ENCODE measurements around the gene LCP1.
"Not testable (repeated sequence)": the region's sequence is repeated elsewhere in the genome, so short reads cannot be mapped to it uniquely, and the experiment has no call there.

The LCP1 gene

GRCh38 chr13:46179969-46180763 lies 1.8 kb downstream of the LCP1 start:
- no peak for DNase-seq

- no peak for DNase-seq
Measured at GRCh38 chr13:46179491-46179908, 2.5 kb downstream of the LCP1 start.

DNA sequence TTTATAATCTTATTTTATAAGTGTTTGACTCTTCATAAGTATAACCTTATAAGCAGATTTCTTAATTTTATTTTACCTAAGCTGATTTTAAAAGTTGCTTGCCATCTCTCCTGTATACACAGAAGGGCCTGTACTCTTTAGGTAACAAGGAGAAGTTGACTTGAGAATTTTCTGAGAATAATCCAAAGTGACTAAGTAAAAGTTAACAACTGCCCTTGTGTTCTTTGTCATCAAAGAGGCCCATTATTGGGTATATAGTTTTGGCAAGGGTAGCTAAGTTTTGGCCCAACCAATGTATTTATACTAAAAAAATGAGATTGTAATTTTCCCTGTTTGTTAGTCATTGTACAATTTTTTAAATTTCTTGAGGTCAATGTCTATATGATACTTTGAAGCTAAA lies 3.2 kb downstream of the LCP1 start:
- no peak for DNase-seq

- DNase-seq = no peak
Measured at GRCh38 chr13:46178143-46178542, 3.8 kb downstream of the LCP1 start.

GRCh38 chr13:46176756-46177155 lies 5.2 kb downstream of the LCP1 start:
- DNase-seq = no peak

DNA sequence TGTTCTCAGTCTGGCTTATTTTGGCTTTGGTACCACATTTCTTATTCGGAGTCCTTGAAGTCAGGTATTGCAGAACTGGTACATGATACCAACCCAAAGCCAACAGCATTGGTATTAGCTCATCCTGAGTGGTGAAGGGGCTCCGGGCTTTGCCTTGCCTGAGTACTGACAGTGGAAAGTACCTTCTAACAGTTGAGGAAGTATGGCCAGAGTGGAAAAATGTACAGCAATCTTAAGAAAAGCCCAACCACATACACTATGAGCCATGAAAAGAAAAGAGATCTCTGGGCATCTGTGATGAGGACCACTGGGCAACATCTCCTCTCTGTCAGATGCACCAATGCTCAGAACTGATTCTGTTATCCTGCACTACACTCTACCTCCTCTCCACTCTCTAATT lies 8.3 kb downstream of the LCP1 start:
- no peak for DNase-seq

- DNase-seq = no peak
Measured at GRCh38 chr13:46172531-46172991, 9.4 kb downstream of the LCP1 start.

GRCh38 chr13:46171739-46172138 lies 10.2 kb downstream of the LCP1 start:
- DNase-seq = peak; percentile 43 to 74

- DNase-seq = no peak
Measured at GRCh38 chr13:46171217-46171616, 10.8 kb downstream of the LCP1 start.

- DNase-seq = no peak
Measured at GRCh38 chr13:46170687-46171086, 11.3 kb downstream of the LCP1 start.

GRCh38 chr13:46170268-46170667 lies 11.7 kb downstream of the LCP1 start:
- DNase-seq = no peak

GRCh38 chr13:46169758-46170157 lies 12.2 kb downstream of the LCP1 start:
- DNase-seq = no peak

DNA sequence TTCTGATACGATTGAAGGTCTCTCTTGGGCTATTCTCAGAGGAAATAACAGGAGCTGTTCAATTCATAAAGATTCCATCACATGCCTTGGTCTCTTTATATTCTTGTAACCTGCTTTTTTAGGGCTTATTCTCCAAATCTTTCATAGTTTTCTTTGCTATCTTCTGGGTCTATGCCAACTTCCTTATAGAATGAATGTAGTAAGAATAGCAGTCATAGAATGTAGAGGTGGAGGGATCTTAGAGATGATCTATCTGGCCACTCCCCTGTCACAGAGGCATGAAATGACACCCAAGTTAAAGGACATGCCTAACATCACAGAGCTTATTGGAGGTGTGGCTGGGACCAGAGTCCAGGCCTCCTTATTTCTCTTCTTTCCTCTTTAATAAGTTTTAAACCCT lies 13.2 kb downstream of the LCP1 start:
- no peak for DNase-seq

DNA sequence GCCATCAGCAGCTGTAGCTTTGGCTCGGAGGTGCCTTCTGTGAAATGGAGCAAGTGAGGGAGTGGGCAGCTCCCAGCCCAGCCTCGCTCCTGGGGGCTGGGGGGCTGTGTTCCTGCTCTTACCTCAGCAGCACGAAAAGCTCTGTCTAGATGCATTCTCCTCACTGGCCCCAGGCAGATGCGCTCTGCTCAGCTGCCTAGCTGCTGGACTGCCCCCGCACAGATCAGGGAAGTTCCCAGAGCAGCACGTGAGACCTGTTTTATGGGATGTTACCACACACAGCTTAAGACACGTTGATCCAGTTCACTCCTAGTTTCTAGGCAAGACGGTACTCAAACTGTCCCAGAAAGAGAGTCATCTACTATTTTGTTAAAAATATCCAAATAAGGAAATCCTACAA lies 13.6 kb downstream of the LCP1 start:
- DNase-seq = no peak

DNA sequence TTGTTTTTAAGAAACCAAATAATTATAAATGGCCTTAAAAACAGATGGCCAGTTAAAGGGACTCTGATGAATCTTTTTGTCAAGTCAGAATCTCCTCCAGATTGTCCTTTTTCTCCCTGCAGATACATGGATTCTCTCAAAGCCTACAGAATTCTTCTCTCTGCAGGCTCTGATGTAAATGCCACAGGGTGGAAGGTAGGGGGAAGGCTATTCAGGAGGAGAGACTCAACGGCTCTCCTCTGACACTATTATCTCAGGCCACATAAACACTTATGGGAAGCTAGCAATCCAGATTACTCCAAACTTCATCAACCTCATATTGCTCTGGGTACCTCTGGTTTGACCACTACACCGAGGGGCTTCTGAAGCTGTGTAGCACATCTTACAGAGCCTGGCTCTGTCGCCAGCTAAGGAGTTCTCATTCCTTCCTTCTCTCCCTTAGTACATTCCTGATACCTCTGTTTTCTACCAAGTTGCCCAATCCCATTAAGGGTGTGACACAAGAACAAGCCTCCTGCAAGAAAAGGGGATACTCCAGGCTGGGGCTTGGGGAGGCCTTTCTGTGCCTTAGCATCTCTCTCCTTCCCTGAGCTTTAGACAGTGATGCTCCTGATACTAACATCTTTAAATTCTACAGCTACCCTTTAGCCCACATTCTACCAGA lies 14.9 kb downstream of the LCP1 start:
- DNase-seq = no peak

DNA sequence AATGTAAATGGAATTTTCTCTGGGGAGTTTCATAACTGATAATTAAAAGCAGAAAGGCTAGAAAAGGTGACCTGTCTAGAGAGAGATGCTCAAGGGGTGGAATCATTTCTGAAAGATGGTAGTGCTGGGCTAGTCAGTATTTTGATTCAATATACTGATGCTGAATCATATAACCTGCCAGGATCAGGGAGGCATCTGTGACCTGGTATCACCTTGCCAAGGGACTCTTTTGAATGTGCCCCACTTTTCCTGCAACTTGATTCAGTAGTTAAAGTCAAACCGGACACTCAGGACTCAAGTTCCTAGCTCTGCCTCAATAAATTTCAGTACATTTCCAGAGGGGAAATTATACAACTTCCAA lies 15.8 kb downstream of the LCP1 start:
- DNase-seq = no peak

- DNase-seq = no peak
Measured at GRCh38 chr13:46165485-46166223, 16.3 kb downstream of the LCP1 start.

- DNase-seq = no peak
Measured at GRCh38 chr13:46164661-46165060, 17.3 kb downstream of the LCP1 start.

- not testable (repeated sequence) for DNase-seq
Measured at GRCh38 chr13:46162741-46163140, 19.2 kb downstream of the LCP1 start.

DNA sequence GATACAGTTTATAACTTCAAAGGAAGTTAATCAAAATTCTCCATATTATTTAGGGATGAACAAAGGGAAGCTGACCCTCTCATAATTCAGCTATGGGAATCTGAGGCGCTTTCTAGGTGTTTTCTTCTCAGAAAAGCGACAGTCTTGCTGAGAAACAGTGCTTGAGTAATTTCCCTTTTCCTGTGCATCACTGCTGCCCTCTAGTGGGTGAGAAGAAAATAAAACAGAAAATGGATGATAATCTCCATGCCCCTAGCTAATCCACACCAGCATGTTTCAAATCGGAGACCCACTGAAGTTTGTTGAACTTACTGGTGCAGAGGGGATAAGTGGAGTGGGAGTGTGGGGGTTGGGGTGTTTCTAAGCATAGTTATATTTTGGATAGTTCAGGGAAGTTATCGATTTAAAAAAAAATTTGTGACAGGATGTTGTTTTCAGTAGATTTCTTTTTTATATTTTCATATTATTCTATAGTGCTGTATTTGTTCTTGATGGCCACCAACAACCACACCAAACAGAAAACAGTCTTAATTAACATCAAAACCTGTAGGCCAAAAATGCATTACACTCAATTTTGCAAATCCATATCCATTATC lies 21.4 kb downstream of the LCP1 start:
- peak in 1 of 2 experiments; percentile 70 for DNase-seq

GRCh38 chr13:46160065-46160464 lies 21.9 kb downstream of the LCP1 start:
- DNase-seq = no peak

DNA sequence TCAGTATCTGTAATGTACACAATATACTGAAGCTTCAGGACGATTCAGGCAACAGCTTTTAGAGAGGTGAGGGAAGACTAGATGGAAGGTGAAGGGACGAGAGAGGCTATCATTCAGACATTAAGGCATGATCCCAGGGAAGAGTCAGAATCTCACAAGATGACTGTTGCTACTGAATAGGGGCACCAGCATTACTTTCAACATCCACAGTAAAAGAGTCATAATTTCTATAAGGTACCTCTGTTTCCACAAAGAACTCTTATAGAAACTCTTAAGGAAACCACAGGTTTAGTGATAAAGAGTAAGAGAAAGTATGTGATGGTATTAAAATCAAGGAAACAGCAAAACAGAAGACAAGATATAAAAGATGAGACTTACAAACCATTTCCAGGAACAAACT lies 23.0 kb downstream of the LCP1 start:
- no peak for DNase-seq

- DNase-seq = no peak
Measured at GRCh38 chr13:46158222-46158621, 23.8 kb downstream of the LCP1 start.

Measured in NCI-H526 (cell line).